K562 (cell line): ENCODE measurements around the gene L3HYPDH. TPM values are rescaled to one million over a fixed set of nuclear protein-coding genes. Genes with fewer than 3 reads are reported as not detected.

Experiments
- ATAC-seq: fragments of 200-7000 bp; cut with Tn5 transposase; 3 replicates; pipeline ENCODE4 v1.9.1; 2020; ENCODE audit warnings: moderate library complexity
- BruUV-seq: library from RNA; stranded (reverse); fragments of 400-500 nt; replicated peaks from 2 replicates; lab custom pipeline; 2021; lab: Mats Ljungman, UMichigan
- CTCF ChIA-PET: fragments of 300-600 bp; formaldehyde crosslinking; extraction: SDS; loops from one replicate; lab custom pipeline; 2021; ENCODE audit warnings: low intra/inter-chr PET ratio; lab: Yijun Ruan, JAX
- POLR2A ChIA-PET: fragments of 300-600, 350-650 bp; sonication (Branson Sonifier 250); formaldehyde crosslinking; extraction: SDS; loops from one replicate; lab custom pipeline; 2021; ENCODE audit warnings: antibody characterized with exemption, inconsistent platforms; lab: Yijun Ruan, JAX
- DNase-seq, 4 experiments: peaks; one replicate each; pipeline versions ENCODE4 v3.0.0 to v3.0.0-alpha.2; 2011 to 2018; ENCODE audit warnings: low spot score in 3 of 4, mixed read lengths in 3 of 4; ENCODE audit errors: extremely low read depth in 1 of 4
- FAIRE-seq: peaks from 2 replicates; lab custom pipeline; 2011; peaks lifted over from hg19 to GRCh38; lab: Jason Lieb, UNC
- H2AFZ ChIP-seq: 2 replicates; pipeline ENCODE4 v1.6.0; 2011; ENCODE audit warnings: low read depth, low read length, control low read depth, inconsistent platforms
- H3K27ac ChIP-seq: fragments of 200-600 bp; 3 replicates; pipeline ENCODE4 v1.8.0; 2011; ENCODE audit warnings: low read depth, mild to moderate bottlenecking, control low read depth, inconsistent platforms, low read length, moderate library complexity, mixed read lengths; ENCODE audit errors: extremely low read depth
- H3K27me3 ChIP-seq, 2 experiments: fragments of 300-600 bp in 1 of 2; 2 replicates in 1 of 2; 3 replicates in 1 of 2; pipeline versions ENCODE4 v1.6.0 to v1.8.0; 2011; ENCODE audit warnings: inconsistent platforms in 2 of 2, low read length in 2 of 2, mild to moderate bottlenecking in 1 of 2, mixed read lengths in 1 of 2, moderate library complexity in 1 of 2; ENCODE audit not compliant: control insufficient read depth in 2 of 2, insufficient read depth in 2 of 2
- H3K36me3 ChIP-seq: fragments of 300-600 bp; 3 replicates; pipeline ENCODE4 v1.8.0; 2011; ENCODE audit warnings: mild to moderate bottlenecking, low read length, inconsistent platforms; ENCODE audit not compliant: control insufficient read depth, insufficient read depth
- H3K4me1 ChIP-seq, 2 experiments: fragments of 200-600 bp in 1 of 2; replicated peaks in 1 of 2; 2 replicates in 1 of 2; 3 replicates in 1 of 2; pipeline versions ENCODE4 v1.5.1 to v1.8.0; 2011; ENCODE audit warnings: inconsistent platforms in 2 of 2, low read length in 2 of 2, mild to moderate bottlenecking in 1 of 2, mixed read lengths in 1 of 2, moderate library complexity in 1 of 2; ENCODE audit not compliant: control insufficient read depth in 2 of 2, insufficient read depth in 2 of 2
- H3K4me2 ChIP-seq: 2 replicates; pipeline ENCODE4 v1.6.1; 2011; ENCODE audit warnings: low read length, control low read depth, inconsistent platforms, mixed read lengths; ENCODE audit not compliant: insufficient read depth
- H3K4me3 ChIP-seq: fragments of 200-600 bp; sonication (generic), shearing (Covaris generic); 2 replicates; pipeline ENCODE4 v1.5.1; 2016; ENCODE audit warnings: control low read depth, inconsistent platforms
- H3K79me2 ChIP-seq: fragments of 200-600 bp; 3 replicates; pipeline ENCODE4 v1.8.0; 2011; ENCODE audit warnings: low read length, inconsistent platforms; ENCODE audit not compliant: control insufficient read depth, insufficient read depth
- H3K9ac ChIP-seq, 2 experiments: 2 replicates each; pipeline versions ENCODE4 v1.6.0 to v1.6.1; 2011; ENCODE audit warnings: low read depth in 2 of 2, low read length in 2 of 2, control low read depth in 1 of 2, inconsistent platforms in 1 of 2, mild to moderate bottlenecking in 1 of 2, mixed read lengths in 1 of 2; ENCODE audit not compliant: insufficient read depth in 1 of 2
- H3K9me1 ChIP-seq: one replicate; pipeline ENCODE4 v1.6.0; 2011; ENCODE audit warnings: inconsistent platforms, mild to moderate bottlenecking, low read length, moderate library complexity; ENCODE audit not compliant: control insufficient read depth, insufficient read depth
- H3K9me3 ChIP-seq: replicated peaks from 2 replicates; pipeline ENCODE4 v1.5.1; 2011; ENCODE audit warnings: low read depth, low read length, inconsistent platforms; ENCODE audit not compliant: control insufficient read depth, insufficient read depth
- H4K20me1 ChIP-seq: replicated peaks from 2 replicates; pipeline ENCODE4 v1.6.1; 2011; ENCODE audit warnings: low read length, inconsistent platforms, mixed read lengths; ENCODE audit not compliant: control insufficient read depth, insufficient read depth
- ATF3 ChIP-seq, 2 experiments: fragments of 450-650 bp in 1 of 2; sonication (generic) in 1 of 2; formaldehyde crosslinking in 1 of 2; IDR thresholded peaks in 1 of 2; conservative IDR thresholded peaks in 1 of 2; 2 replicates each; pipeline versions ENCODE4 v1.6.1 to v1.8.1; 2016 to 2023; ENCODE audit warnings: mild to moderate bottlenecking in 2 of 2, moderate library complexity in 2 of 2, inconsistent platforms in 1 of 2, missing genetic modification reagents in 1 of 2
- COPS2 ChIP-seq: fragments of 450-650 bp; conservative IDR thresholded peaks from 2 replicates; pipeline ENCODE4 v1.6.1; 2016; ENCODE audit warnings: mild to moderate bottlenecking, moderate library complexity
- FOSL1 ChIP-seq: fragments of 200-800 bp; sonication (Bioruptor generic); conservative IDR thresholded peaks from 2 replicates; pipeline ENCODE4 v1.6.1; 2016; ENCODE audit warnings: missing genetic modification characterization, missing compliant biosample characterization
- HEY1 ChIP-seq: fragments of 250-450 bp; sonication (Bioruptor Pico); IDR thresholded peaks from 2 replicates; pipeline ENCODE4 v1.5.0; 2020; ENCODE audit warnings: mild to moderate bottlenecking, moderate library complexity, borderline replicate concordance
- NONO ChIP-seq, 2 experiments: fragments of 200-400 bp in 1 of 2; fragments of 450-650 bp in 1 of 2; formaldehyde crosslinking in 1 of 2; IDR thresholded peaks; 2 replicates each; pipeline ENCODE4 v1.6.1; 2017; ENCODE audit warnings: low read depth in 2 of 2, mild to moderate bottlenecking in 2 of 2, moderate library complexity in 2 of 2, low read length in 1 of 2
- PATZ1 ChIP-seq: fragments of 250-450 bp; sonication (Bioruptor Pico); IDR thresholded peaks from 2 replicates; pipeline ENCODE4 v1.5.0; 2020; ENCODE audit warnings: mild to moderate bottlenecking, borderline replicate concordance
- RAD21 ChIP-seq, 2 experiments: fragments of 250-450 bp in 1 of 2; fragments of 450-650 bp in 1 of 2; sonication (Bioruptor Pico) in 1 of 2; formaldehyde crosslinking in 1 of 2; IDR thresholded peaks in 1 of 2; conservative IDR thresholded peaks in 1 of 2; 2 replicates each; pipeline versions ENCODE4 v1.4.0 to v1.8.0; 2020 to 2022; ENCODE audit warnings: mild to moderate bottlenecking in 2 of 2, moderate library complexity in 1 of 2
- WGBS: fragments of 100-300 bp; shearing (Covaris generic); methylation state at CpG from one replicate; pipeline ENCODE4 v1.1.6; 2016; ENCODE audit warnings: low coverage, mixed read lengths; ENCODE audit not compliant: insufficient coverage; ENCODE audit errors: missing lambda C conversion rate; 5-methylcytosine and 5-hydroxymethylcytosine counted together
- in situ Hi-C: fragments of 300-500 bp; cut with MboI; formaldehyde crosslinking; loops from 4 replicates; pipeline ENCODE4 v1.15.0; 2018; ENCODE audit warnings: inconsistent platforms, mixed read lengths
- intact Hi-C: fragments of 100-400 bp; cut with micrococcal nuclease; formaldehyde crosslinking; loops from 2 replicates; pipeline ENCODE4 v1.14.2; 2022
- polyA plus RNA-seq, 8 experiments: library from polyadenylated mRNA; depleted of rRNA in 4 of 8; stranded (reverse) in 5 of 8; unstranded in 3 of 8; fragments of >200 nt; fragmentation: Nextera tagmentation in 2 of 8; fragmentation: Illumina TruSeq in 1 of 8; extraction: Ambion mirVana in 2 of 8; extraction: Trizol in 1 of 8; gene quantifications; 2 replicates each; pipeline versions ENCODE4 v1.2.1 to v1.2.3, GENCODE V29; 2011 to 2014; ENCODE audit warnings: inconsistent platforms in 1 of 8, missing spikeins in 1 of 8
- total RNA-seq, 7 experiments: library from RNA; depleted of rRNA in 6 of 7; stranded (reverse); fragments of >200 nt in 6 of 7; fragmentation: Illumina TruSeq in 2 of 7; extraction: Trizol in 2 of 7; gene quantifications; 2 replicates each; pipeline versions ENCODE4 v1.2.1 to v1.2.3, GENCODE V29; 2011 to 2021; ENCODE audit warnings: low replicate concordance in 1 of 7

The L3HYPDH gene
- total and polyA plus RNA-seq, 9 of the 15 experiments (the other 6 are each of a cell fraction or from before 2014, with no cell fraction given): 12.8 to 36.5 (median 19.3) TPM

DNA sequence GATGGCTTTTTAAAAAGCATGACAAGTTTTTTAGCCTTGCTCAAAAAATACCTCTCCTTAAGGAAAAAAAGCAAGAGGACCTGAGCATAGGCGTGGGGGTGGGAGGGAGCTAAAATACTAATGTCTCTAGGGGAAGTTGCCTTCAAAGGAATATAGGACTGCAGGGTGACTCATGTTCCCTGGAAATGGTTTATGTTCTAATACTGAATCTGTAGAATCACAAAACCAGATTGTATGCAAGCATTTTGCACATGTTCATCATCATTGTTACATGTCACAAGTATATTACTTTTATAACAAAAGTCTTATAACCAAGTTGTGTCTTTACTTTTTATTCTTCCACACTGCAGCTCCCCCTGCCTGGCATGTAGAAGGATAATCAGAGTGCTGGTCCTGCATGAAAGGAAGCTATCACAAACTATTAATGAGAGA lies 55.6 kb downstream of the L3HYPDH start:
- ATAC-seq (no peak), FAIRE-seq (no peak)
- no peak overlapping the region for H3K27ac ChIP-seq
- H3K4me3 ChIP-seq: no peak overlapping the region
- H4K20me1 ChIP-seq: no peaks in the 10 kb centered on the region
- WGBS: 0% methylated on average over 1 of the region's 1 CpG
- H3K9me1 ChIP-seq: no peaks in the 10 kb centered on the region
- POLR2A ChIA-PET: interaction anchor here (0.6 kb wide), 1 partner anchor 283 kb away, joined by 3 read pairs; no protein-coding TSS in a partner anchor
- H3K9me3 ChIP-seq: no peaks in the 10 kb centered on the region
- H3K9ac ChIP-seq: no peak overlapping the region
- H3K27me3 ChIP-seq: no peaks in the 10 kb centered on the region; a peak in 1 of 5 replicates
- no peak overlapping the region for H2AFZ ChIP-seq
- H3K4me1 ChIP-seq: no peaks in the 10 kb centered on the region
- BruUV-seq: no TSS peak
- H3K79me2 ChIP-seq: no peaks in the 10 kb centered on the region
- TF ChIP-seq ATF3 (IDR thresholded peaks at IDR 0.05) (peak; percentile 23; the same call in 1 of the 2 replicates), ATF3 (CRISPR knock-in tag; conservative IDR thresholded peaks at IDR 0.05) (no peak), COPS2 (no peak), FOSL1 (tag) (peak; percentile 76), NONO (IDR thresholded peaks at IDR 0.05; ENCODE audit: low read depth in 2 of 2, low read length in 1 of 2) (no peak), HEY1 (CRISPR knock-in tag) (no peak), RAD21 (CRISPR knock-in tag; conservative IDR thresholded peaks at IDR 0.05 in 1 of 2, IDR thresholded peaks at IDR 0.05 in 1 of 2) (peak in 1 of 2 experiments; percentile 28; a peak in 2 of 4 replicates), PATZ1 (CRISPR knock-in tag) (no peak)
- TF ChIP-seq, all 486 proteins: peak for 3
- Histone ChIP-seq H3K36me3 (no peaks in the 10 kb centered on the region), H3K4me2 (no peak overlapping the region)
- in situ Hi-C loops (no loop called here), intact Hi-C loops (no loop called here)
- DNase-seq: no peak
- CTCF ChIA-PET: no interaction called here
